Fibroblast of lung (primary cell): ENCODE data around the gene CSF3R. TPM values are rescaled to one million over a fixed set of nuclear protein-coding genes. Genes with fewer than 3 reads are reported as not detected.
"Not testable (repeated sequence)": the region's sequence is repeated elsewhere in the genome, so short reads cannot be mapped to it uniquely, and the experiment has no call there.

Experiments
- DNase-seq, 2 donors: peaks; one replicate each; pipeline versions ENCODE4 v3.0.0 to v3.0.0-alpha.2; 2010; ENCODE audit warnings: low read depth in 2 of 2
- H2AFZ ChIP-seq: 2 replicates; pipeline ENCODE4 v1.5.1; 2012; ENCODE audit warnings: low read length, control low read depth, inconsistent platforms
- H3K27ac ChIP-seq: 2 replicates; pipeline ENCODE4 v1.5.1; 2011; ENCODE audit warnings: low read length, control low read depth; ENCODE audit not compliant: insufficient read depth
- H3K27me3 ChIP-seq: 2 replicates; pipeline ENCODE4 v1.5.1; 2011; ENCODE audit warnings: mild to moderate bottlenecking, low read length; ENCODE audit not compliant: control insufficient read depth, insufficient read depth
- H3K36me3 ChIP-seq: 2 replicates; pipeline ENCODE4 v1.5.1; 2011; ENCODE audit warnings: low read length; ENCODE audit not compliant: control insufficient read depth, insufficient read depth
- H3K4me1 ChIP-seq: 2 replicates; pipeline ENCODE4 v1.5.1; 2011; ENCODE audit warnings: low read length; ENCODE audit not compliant: control insufficient read depth, insufficient read depth; ENCODE audit errors: extremely low read depth
- H3K4me2 ChIP-seq: 2 replicates; pipeline ENCODE4 v1.5.1; 2011; ENCODE audit warnings: low read length, control low read depth; ENCODE audit not compliant: insufficient read depth; ENCODE audit errors: extremely low read depth
- H3K4me3 ChIP-seq, 4 experiments: fragments of 200-600 bp in 1 of 4; sonication (generic) in 1 of 4; replicated peaks in 1 of 4; 2 replicates each; pipeline ENCODE4 v1.5.1; 2011 to 2016; ENCODE audit warnings: low read length in 4 of 4, low read depth in 3 of 4, mild to moderate bottlenecking in 3 of 4, control low read depth in 2 of 4, inconsistent platforms in 1 of 4, mixed read lengths in 1 of 4; ENCODE audit not compliant: insufficient read depth in 1 of 4; ENCODE audit errors: control extremely low read depth in 1 of 4
- H3K79me2 ChIP-seq: 2 replicates; pipeline ENCODE4 v1.5.1; 2012; ENCODE audit warnings: mild to moderate bottlenecking, low read length, inconsistent platforms; ENCODE audit not compliant: control insufficient read depth, insufficient read depth
- H3K9ac ChIP-seq: 2 replicates; pipeline ENCODE4 v1.5.1; 2011; ENCODE audit warnings: mild to moderate bottlenecking, low read length, control low read depth; ENCODE audit not compliant: insufficient read depth
- H3K9me3 ChIP-seq: 2 replicates; pipeline ENCODE4 v1.5.1; 2012; ENCODE audit warnings: low read depth, low read length; ENCODE audit not compliant: control insufficient read depth, insufficient read depth
- H4K20me1 ChIP-seq: 2 replicates; pipeline ENCODE4 v1.5.1; 2011; ENCODE audit warnings: low read length; ENCODE audit not compliant: control insufficient read depth, insufficient read depth; ENCODE audit errors: extremely low read depth
- CTCF ChIP-seq, 2 donors: IDR thresholded peaks in 1 of 2; conservative IDR thresholded peaks in 1 of 2; 1 replicate in 1 of 2; 2 replicates in 1 of 2; pipeline ENCODE4 v1.5.1; 2011 to 2012; ENCODE audit warnings: low read length in 2 of 2, control low read depth in 1 of 2, inconsistent platforms in 1 of 2, low read depth in 1 of 2, mild to moderate bottlenecking in 1 of 2
- EZH2 ChIP-seq: IDR thresholded peaks from 2 replicates; pipeline ENCODE4 v1.5.1; 2012; ENCODE audit warnings: low read length, control low read depth, mild to moderate bottlenecking; ENCODE audit errors: missing control alignments
- polyA plus RNA-seq, 2 donors: library from polyadenylated mRNA; depleted of rRNA in 1 of 2; stranded (reverse) in 1 of 2; unstranded in 1 of 2; fragments of >200 nt; gene quantifications; 2 replicates each; pipeline ENCODE4 v1.2.1, GENCODE V29; 2011 to 2012; ENCODE audit warnings: missing spikeins in 1 of 2
- total RNA-seq: library from RNA; depleted of rRNA; stranded (reverse); fragments of >200 nt; gene quantifications from 2 replicates; pipeline ENCODE4 v1.2.1, GENCODE V29; 2014

CSF3R gene
- total and polyA plus RNA-seq, 2 donors (not counting 1 experiment from before 2014, with no cell fraction given) = under 0.01 TPM; not detected in 1

GRCh38 chr1:36494971-36495370, 12.3 kb upstream of the CSF3R start:
- Histone ChIP-seq H3K4me2 (no peak overlapping the region), H3K27ac (no peak overlapping the region), H3K9me3 (no peaks in the 10 kb centered on the region), H2AFZ (no peak overlapping the region), H3K27me3 (peaks cover 8% of the 10 kb centered on the region), H3K79me2 (no peaks in the 10 kb centered on the region), H3K4me3 (no peak overlapping the region), H4K20me1 (no peaks in the 10 kb centered on the region), H3K9ac (no peak overlapping the region), H3K4me1 (no peaks in the 10 kb centered on the region), H3K36me3 (no peaks in the 10 kb centered on the region)
- no peak for TF ChIP-seq EZH2
- TF ChIP-seq CTCF (conservative IDR thresholded peaks at IDR 0.05 in 1 of 2, IDR thresholded peaks at IDR 0.05 in 1 of 2; ENCODE audit: low read depth in 1 of 2, low read length in 2 of 2) = no peak
- DNase-seq = no peak

- H3K4me2 ChIP-seq = no peak overlapping the region
- TF ChIP-seq EZH2 (no peak), CTCF (conservative IDR thresholded peaks at IDR 0.05 in 1 of 2, IDR thresholded peaks at IDR 0.05 in 1 of 2; ENCODE audit: low read depth in 1 of 2, low read length in 2 of 2) (no peak)
- H3K9me3 ChIP-seq = no peaks in the 10 kb centered on the region
- peaks cover 8% of the 10 kb centered on the region for H3K27me3 ChIP-seq
- H2AFZ ChIP-seq = no peak overlapping the region
- DNase-seq = no peak
- H3K4me1 ChIP-seq = no peaks in the 10 kb centered on the region
- H3K27ac ChIP-seq = no peak overlapping the region
- H4K20me1 ChIP-seq = no peaks in the 10 kb centered on the region
- H3K79me2 ChIP-seq = no peaks in the 10 kb centered on the region
- H3K9ac ChIP-seq = no peak overlapping the region
- H3K4me3 ChIP-seq = no peak overlapping the region
- H3K36me3 ChIP-seq = no peaks in the 10 kb centered on the region
These were observed 10.8 kb upstream of the CSF3R start for GRCh38 chr1:36493524-36493923.

GRCh38 chr1:36492491-36492890, 9.8 kb upstream of the CSF3R start:
- Histone ChIP-seq H3K9ac (no peak overlapping the region), H2AFZ (no peak overlapping the region), H3K4me3 (no peak overlapping the region), H3K9me3 (no peaks in the 10 kb centered on the region), H3K79me2 (no peaks in the 10 kb centered on the region), H4K20me1 (no peaks in the 10 kb centered on the region), H3K4me1 (no peaks in the 10 kb centered on the region), H3K4me2 (no peak overlapping the region), H3K36me3 (no peaks in the 10 kb centered on the region), H3K27me3 (peaks cover 8% of the 10 kb centered on the region), H3K27ac (no peak overlapping the region)
- TF ChIP-seq CTCF (conservative IDR thresholded peaks at IDR 0.05 in 1 of 2, IDR thresholded peaks at IDR 0.05 in 1 of 2; ENCODE audit: low read depth in 1 of 2, low read length in 2 of 2) (no peak), EZH2 (no peak)
- no peak for DNase-seq

- not testable (repeated sequence) for H2AFZ ChIP-seq, H3K9ac ChIP-seq, H3K4me3 ChIP-seq, H3K27ac ChIP-seq, H3K4me2 ChIP-seq, H3K4me1 ChIP-seq, H3K36me3 ChIP-seq, H3K9me3 ChIP-seq, H4K20me1 ChIP-seq, DNase-seq, H3K79me2 ChIP-seq, H3K27me3 ChIP-seq
These were observed 6.7 kb upstream of the CSF3R start for GRCh38 chr1:36489258-36490051.
